ENCODE results near the gene MARS1.
"Not testable (repeated sequence)": the region's sequence is repeated elsewhere in the genome, so short reads cannot be mapped to it uniquely, and the experiment has no call there.

MARS1 gene

DNA sequence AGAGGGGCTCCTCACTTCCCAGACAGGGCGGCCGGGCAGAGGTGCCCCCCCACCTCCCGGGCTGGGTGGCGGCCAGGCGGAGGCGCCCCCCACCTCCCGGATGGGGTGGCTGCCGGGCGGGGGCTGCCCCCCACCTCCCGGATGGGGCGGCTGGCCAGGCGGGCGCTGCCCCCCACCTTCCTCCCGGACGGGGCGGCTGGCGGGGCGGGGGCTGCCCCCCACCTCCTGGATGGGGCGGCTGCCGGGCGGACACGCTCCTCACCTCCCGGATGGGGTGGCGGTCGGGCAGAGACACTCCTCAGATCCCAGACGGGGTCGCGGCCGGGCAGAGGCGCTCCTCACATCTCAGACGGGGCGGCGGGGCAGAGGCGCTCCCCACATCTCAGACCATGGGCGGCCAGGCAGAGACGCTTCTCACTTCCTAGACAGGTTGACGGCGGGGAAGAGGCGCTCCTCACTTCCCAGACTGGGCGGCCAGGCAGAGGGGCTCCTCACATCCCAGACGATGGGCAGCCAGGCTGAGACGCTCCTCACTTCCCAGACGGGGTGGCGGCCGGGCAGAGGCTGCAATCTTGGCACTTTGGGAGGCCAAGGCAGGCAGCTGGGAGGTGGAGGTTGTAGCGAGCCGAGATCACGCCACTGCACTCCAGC, 7.3 kb downstream of the MARS1 start:
- not testable (repeated sequence) for DNase-seq

DNA sequence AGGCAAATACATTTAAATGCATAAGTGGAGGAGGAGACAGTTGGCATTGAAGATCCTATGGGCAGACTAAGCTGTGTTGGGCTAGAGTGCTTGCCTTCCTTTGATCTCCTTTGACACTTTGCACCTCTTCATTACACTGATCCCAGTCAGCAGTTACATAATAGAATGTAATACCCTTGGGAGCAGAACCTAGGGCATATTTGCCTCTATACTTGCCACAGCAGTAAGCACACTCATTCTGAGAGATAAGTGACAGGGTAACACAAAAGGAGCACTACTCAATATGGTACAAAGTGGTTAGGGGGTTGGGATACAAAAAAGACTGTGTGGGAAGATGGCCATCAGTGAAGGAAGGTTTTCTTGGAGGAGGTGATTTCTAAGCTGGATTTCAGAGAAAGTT, 9.0 kb downstream of the MARS1 start:
- DNase-seq, result no peak

DNA sequence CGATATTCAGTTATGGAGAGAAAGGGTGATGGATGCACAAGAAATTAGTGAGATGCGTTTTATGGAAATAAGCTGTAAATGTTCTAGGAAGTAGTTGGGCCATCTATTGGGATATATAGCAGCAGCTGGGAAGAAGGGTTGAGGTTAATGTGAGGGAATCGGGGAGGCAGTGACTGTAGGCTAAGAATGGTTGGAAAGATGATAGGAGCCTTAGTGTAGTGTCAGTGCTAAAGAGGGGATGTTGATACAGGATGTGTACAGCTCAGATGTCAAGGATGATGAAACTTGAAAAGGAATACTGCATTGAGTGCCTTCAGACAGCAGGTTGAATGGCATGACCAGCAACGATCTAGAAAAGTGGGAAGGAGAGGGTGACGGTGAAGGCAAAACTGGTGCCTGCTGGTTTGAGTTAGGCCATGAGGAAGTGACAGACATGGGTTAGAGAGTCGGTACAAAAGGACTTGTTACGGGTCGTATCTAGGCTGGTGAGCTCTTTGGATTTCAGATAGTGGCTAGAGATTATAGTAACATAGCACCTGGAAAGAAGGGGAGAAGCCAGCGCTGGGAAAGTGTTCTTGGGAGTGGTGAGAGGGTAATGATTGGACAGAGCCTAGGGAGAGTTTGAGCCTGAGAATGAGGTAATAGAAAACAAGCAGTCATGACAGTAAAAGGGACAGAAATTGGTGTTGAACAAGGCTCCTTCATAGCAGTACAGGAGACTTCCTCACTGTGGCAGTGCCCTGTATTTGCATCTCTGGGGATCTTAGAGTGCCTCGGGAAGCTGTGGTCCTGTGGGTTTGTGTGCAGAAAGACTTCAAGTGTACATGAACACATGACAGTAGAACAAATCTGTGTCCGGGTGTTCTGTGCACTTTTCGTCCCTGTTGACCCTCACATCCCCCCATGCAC, 9.6 kb downstream of the MARS1 start:
- no peak for DNase-seq

DNA sequence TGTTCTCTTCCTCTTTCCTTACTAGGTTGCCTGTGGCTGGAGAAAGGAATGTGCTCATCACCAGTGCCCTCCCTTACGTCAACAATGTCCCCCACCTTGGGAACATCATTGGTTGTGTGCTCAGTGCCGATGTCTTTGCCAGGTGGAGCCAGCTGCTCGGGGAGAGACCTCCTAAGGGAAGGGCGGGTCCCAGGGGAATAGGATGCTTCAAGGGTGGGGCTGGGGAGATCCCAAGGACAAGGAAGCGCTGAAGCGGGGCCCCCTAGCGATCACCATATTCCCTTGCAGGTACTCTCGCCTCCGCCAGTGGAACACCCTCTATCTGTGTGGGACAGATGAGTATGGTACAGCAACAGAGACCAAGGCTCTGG, 10.2 kb downstream of the MARS1 start:
- DNase-seq, result no peak

DNA sequence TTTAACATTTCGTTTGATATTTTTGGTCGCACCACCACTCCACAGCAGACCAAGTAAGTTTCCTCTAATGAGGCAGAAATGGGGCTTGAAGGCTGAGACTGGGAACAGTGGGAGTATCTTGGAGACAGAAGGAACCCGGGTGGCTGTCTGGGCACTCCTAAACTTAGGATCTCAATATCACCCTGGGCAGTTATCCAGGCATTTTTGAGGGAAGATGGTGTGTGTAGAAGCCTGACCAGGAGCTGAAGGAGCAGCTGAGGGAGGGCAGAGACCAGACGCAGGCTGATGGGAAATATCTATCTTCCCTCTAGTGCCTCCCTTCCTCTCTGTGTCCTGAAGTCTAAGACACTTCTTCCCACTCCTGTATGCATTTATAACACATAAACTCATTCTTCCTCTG, 10.7 kb downstream of the MARS1 start:
- no peak for DNase-seq

DNA sequence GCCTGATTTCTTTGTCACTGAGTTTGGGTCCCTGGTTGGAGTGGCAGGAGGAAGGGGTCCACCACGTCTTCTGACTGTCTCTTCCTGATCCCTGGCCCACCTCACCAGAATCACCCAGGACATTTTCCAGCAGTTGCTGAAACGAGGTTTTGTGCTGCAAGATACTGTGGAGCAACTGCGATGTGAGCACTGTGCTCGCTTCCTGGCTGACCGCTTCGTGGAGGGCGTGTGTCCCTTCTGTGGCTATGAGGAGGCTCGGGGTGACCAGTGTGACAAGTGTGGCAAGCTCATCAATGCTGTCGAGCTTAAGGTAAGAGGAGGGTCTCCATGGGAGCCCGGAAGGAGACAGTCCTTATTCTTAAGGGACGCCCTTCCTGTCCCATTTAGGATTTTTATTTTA, 12.3 kb downstream of the MARS1 start:
- no peak for DNase-seq

DNA sequence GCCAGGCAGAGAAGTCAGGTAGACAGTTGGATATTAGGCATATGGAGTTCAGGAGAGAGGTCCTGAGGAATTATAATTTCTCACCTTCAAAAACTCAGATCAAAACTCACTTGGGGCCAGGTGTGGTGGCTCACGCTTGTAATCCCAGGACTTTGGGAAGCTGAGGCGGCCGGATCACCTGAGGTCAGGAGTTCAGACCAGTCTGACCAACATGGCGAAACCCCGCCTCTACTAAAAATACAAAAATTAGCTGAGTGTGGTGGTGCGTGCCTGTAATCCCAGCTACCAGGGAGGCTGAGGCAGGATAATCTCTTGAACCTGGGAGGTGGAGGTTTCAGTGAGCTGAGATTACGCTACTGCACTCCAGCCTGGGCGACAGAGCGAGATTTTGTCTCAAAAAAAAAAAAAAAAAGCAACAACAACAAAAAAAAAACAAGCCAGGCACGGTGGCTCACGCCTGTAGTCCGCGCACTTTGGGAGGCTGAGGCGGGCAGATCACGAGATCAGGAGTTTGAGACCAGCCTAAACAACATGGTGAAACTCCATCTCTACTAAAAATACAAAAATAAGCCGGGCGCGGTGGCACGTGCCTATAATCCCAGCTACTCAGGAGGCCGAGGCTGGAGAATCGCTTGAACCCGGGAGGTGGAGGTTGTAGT, 14.6 kb downstream of the MARS1 start:
- not testable (repeated sequence) for DNase-seq

DNA sequence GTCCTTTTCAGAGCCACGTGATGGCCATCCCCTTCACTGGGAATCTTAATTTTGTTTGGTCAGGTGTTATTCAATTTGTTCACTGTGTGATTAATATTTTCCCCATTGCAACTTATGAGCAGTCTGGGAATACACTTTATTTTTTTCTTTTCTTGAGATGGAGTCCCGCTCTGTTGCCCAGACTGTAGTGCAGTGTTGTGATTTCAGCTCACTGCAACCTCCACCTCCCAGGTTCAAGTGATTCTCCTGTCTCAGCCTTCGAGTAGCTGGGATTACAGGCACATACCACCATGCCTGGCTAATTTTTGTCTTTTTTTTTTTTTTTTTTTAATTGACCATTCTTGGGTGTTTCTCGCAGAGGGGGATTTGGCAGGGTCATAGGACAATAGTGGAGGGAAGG, 18.7 kb downstream of the MARS1 start:
- DNase-seq, result not testable (repeated sequence)

DNA sequence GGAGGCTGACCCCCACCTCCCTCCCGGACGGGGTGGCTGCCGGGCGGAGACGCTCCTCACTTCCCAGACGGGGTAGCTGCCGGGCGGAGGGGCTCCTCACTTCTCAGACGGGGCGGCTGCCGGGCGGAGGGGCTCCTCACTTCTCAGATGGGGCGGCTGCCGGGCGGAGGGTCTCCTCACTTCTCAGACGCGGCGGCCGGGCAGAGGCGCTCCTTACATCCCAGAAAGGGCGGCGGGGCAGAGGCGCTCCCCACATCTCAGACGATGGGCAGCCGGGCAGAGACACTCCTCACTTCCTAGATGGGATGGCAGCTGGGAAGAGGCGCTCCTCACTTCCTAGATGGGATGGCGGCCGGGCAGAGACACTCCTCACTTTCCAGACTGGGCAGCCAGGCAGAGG, 19.9 kb downstream of the MARS1 start:
- not testable (repeated sequence) for DNase-seq

DNA sequence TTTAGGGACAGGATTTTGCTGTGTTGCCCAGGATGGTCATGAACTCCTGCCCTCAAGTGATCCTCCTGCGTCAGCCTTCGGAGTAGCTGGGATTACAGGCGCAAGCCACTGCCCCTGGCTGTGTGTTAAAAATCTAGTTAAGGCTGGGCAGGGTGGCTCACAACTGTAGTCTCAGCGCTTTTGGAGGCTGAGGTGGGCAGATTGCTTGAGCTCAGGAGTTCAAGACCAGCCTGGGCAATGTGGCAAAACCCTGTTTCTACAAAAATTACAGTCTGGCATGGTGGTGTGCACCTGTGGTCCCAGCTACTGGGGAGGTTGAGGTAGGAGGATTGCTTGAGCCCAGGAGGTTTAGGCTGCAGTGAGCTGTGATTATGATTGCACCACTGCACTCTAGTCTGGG, 23.3 kb downstream of the MARS1 start:
- no peak for DNase-seq

DNA sequence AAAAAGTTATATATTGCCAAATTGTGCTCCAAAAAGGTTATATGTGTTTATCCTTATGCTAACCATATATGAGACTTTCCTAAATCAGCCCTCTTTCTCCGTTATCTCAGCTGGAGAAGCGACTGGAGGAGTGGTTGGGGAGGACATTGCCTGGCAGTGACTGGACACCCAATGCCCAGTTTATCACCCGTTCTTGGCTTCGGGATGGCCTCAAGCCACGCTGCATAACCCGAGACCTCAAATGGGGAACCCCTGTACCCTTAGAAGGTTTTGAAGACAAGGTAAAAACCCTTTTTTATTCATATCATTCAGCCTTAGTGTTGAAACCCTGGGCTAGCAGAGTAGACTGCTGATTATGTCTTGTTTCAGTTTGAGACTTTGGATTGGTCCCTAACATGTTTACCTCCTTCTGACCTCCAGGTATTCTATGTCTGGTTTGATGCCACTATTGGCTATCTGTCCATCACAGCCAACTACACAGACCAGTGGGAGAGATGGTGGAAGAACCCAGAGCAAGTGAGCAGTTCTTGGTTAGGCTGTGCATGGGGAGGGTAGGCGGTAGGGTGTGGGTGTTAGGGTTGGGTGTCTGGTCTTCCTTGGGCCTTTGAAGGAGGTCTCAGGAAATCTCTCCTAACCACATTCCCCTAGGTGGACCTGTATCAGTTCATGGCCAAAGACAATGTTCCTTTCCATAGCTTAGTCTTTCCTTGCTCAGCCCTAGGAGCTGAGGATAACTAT, 23.9 kb downstream of the MARS1 start:
- DNase-seq, result no peak

DNA sequence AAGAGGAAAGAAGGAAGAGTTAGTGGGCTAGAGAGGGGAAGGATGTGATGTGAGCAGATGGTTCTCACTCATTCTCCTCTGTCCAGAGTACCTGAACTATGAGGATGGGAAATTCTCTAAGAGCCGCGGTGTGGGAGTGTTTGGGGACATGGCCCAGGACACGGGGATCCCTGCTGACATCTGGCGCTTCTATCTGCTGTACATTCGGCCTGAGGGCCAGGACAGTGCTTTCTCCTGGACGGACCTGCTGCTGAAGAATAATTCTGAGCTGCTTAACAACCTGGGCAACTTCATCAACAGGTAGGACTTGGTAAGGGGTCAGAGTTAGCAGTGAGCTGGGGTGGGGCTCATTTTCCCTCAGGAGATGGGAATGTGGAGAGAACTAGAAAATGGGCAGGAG, 24.8 kb downstream of the MARS1 start:
- no peak for DNase-seq

DNA sequence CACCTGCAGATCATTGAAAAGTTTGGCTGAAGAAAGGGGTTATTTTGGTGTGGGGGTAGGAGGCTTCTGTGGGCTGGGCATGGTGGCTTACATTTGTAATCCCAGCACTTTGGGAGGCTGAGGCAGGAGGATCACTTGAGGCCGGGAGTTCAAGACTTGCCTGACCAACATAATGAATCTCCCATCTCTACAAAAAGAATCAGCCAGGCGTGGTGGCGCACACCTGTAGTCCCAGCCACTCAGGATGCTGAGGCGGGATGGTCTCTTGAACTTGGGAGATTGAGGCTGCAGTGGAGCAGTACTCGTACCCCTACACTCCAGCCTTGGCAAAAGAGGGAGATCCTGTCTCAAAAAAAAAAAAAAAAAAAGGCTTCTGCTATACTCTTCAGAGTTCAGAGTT, 25.4 kb downstream of the MARS1 start:
- no peak for DNase-seq

DNA sequence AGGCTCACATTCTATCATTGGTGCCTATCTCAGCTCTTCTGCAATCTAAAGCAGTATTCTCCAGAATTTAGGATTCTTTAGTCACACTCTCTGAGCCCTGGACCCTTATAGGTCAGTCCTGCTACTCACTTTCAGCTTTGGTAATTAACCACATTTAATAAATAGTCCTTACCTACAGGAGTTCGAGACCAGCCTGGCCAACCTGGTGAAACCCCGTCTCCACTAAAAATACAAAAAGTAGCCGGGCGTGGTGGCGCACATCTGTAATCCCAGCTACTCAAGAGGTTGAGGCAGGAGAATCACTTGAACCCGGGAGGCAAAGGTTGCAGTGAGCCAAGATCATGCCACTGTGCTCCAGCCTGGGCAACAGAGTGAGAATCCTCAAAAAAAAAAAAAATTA, 25.8 kb downstream of the MARS1 start:
- DNase-seq, result not testable (repeated sequence)

DNA sequence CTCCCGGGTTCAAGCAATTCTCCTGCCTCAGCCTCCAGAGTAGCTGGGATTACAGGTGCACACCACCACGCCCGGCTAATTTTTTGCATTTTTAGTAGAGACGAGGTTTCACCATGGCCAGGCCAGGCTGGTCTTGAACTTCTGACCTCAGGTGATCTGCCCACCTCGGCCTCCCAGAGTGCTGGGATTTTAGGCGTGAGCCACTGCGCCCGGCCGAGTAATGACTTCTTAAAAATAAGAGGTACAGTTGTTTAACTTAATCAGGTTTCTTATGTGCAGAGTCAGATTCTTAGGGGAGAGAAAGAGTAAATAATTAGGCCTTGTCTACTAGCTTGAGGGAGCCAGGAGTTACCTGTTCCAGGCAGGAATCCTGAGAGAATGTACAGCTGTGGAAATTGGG, 26.4 kb downstream of the MARS1 start:
- not testable (repeated sequence) for DNase-seq

DNA sequence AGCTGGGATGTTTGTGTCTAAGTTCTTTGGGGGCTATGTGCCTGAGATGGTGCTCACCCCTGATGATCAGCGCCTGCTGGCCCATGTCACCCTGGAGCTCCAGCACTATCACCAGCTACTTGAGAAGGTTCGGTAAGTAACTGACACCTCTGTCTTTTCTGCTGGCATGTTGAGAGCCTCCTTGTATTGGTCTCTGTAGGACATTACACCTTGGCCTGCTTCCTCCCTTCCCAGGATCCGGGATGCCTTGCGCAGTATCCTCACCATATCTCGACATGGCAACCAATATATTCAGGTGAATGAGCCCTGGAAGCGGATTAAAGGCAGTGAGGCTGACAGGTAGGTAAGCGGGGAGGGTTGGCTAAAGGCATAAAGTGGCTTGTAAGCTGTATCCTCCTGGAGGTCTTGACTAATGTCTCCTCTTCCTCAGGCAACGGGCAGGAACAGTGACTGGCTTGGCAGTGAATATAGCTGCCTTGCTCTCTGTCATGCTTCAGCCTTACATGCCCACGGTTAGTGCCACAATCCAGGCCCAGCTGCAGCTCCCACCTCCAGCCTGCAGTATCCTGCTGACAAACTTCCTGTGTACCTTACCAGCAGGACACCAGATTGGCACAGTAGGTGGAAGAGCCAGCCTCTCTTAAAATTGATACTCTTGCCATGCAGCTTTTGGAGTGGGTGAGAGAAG, 27.0 kb downstream of the MARS1 start:
- no peak for DNase-seq

DNA sequence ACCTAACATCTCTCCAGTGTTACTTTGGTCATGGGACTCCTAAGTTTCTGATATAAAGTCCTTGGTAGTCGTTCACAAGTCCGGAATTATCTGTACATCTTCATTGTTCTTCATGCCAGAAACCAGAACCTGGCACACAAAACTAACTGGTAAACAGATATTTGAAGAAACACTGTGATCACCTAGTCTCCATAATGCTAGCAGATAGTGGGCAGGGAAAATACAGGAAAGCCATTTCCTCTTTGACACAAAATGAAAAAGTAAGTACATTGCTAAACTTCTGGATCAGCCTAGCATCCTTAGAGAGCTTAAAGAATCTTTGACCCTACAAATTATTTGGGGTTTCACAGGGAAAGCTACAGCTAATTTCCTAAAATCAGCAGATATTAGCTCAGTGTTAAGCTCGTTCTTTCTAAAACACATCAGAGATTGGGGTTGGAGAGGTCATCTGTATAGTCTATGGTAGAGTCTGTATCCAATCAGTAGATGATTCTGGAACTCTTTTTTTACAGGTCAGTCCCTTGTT, 27.6 kb downstream of the MARS1 start:
- DNase-seq, result no peak

DNA sequence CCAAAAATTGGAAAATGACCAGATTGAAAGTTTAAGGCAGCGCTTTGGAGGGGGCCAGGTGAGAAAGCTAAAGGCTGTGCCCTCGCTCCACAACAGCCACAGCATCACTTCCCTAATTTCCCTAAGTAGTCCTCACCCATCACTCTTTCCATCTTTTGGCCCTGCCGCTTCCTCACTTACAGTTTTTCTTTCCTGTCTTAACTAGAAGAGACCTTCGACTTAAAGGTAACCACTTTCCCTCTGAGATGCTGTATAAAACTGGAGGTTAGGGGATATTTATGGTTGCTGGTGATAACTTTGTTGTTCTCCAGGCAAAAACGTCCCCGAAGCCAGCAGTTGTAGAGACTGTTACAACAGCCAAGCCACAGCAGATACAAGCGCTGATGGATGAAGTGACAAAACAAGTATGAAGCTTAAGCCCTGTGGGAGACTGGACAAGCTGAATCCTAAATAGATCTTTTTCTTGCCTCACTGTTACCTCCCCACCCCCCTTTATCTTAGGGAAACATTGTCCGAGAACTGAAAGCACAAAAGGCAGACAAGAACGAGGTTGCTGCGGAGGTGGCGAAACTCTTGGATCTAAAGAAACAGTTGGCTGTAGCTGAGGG, 28.2 kb downstream of the MARS1 start:
- no peak for DNase-seq

DNA sequence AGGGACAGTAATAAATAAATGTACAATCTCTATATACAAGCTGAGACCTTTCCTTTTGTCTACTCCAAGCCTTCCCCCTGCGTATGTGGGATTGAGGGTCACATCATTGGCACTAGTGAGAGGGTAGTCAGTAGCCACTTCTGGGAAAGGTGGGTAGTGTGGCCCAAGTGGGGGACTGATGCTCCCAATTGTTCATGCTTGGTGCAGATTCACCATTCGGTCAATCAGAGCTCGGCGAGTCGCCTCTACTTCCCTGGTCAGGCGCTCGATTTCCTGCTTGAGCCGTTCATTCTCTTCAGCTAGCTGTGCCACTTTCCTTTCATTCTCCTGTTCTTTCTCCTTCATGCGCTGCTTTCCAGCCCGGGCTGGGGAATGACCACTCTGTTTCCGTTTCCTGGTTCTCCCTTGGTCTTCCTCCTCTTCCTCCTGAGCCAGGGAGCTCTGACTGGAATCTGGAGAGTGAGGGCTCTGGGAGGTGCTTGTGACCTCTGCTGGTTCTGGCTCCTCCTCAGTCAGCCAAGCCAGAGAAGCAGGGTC, 28.8 kb downstream of the MARS1 start:
- no peak for DNase-seq

DNA sequence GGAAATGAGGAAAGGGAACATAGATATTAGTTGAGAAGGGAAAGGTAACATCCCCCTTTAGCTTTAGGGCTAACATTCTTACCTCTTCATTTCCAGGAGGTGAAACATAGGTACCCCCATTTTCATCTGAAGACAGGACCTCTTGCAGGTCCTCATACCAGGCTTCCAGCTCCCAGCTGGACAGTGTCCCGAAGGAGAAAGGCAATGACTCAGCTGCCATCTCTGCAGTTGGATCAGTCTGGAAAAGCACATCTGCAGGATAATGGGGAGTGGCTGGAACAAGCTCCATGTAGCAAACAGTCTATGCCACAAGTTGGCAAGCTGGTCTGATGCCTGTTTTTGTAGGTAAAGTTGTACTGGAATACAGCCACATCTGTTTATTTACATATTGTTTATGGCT, 29.3 kb downstream of the MARS1 start:
- DNase-seq, result no peak

DNA sequence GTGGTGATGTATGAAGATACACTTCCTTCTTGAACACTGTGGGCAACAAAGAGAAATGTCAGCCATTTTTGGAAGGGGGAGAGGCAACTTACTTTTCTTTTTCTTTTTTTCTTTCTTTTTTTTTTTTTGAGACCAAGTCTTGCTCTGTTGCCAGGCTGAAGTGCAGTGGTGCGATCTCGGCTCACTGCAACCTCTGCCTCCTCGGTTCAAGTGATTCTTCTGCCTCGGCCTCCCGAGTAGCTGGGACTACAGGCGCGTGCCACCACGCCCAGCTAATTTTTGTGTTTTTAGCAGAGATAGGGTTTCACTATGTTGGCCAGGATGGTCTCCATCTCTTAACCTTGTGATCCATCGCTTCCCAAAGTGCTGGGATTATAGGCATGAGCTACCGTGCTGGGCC, 29.9 kb downstream of the MARS1 start:
- DNase-seq, result not testable (repeated sequence)
